ENCODE data around the gene SKAP1.

DNA sequence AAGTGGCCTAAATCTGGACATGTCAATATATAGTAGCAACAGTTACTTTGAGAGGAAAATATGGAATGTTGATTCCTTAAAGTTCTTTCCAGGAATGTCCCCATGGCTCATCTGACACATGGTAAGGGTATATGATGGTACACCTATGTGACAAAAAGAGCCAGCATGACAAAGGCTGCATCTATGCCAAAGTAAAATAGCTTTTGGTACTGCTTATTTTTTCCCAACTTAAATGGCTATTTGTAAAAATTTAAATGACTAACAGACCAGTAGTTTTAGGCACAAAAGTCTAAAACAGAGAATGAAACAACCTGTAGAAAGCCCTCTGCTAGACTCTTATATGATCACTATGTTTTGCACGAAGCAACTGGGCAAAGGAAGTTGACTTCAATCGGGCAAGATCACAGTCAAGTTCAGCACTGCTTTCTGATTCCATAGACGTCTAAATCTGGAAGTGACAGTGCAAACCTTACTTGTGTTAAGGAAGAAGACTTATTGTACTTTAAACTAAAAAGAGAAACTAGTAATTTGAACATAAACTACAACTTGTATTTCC, 135.1 kb downstream of the SKAP1 start:
- no peak for TF ChIP-seq CTCF (conservative IDR thresholded peaks at IDR 0.05 in 1 of 2, IDR thresholded peaks at IDR 0.05 in 1 of 2; ENCODE audit: low read depth in 1 of 2, low read length in 2 of 2)
- no peak for TF ChIP-seq EZH2 (IDR thresholded peaks at IDR 0.05; ENCODE audit: low read length, missing control alignments)
